Mesothelial cell of epicardium (in vitro differentiated cells): Measurements from ENCODE around the gene ANKMY2. TPM values are rescaled to one million over a fixed set of nuclear protein-coding genes. Genes with fewer than 3 reads are reported as not detected.
"Not testable (repeated sequence)": the region's sequence is repeated elsewhere in the genome, so short reads cannot be mapped to it uniquely, and the experiment has no call there.

Experiments
- DNase-seq, 2 experiments: peaks; one replicate each; pipeline ENCODE4 v3.0.0; 2021; ENCODE audit warnings: low spot score in 2 of 2; ENCODE audit not compliant: unreplicated experiment in 2 of 2
- H3K27ac Mint-ChIP-seq: 2 replicates; pipeline ENCODE4 v1.8.0; 2021; ENCODE audit warnings: mixed read lengths
- H3K27me3 Mint-ChIP-seq: 2 replicates; pipeline ENCODE4 v1.8.0; 2021; ENCODE audit warnings: low read depth, mixed read lengths
- H3K36me3 Mint-ChIP-seq: 2 replicates; pipeline ENCODE4 v1.8.0; 2021; ENCODE audit warnings: mixed read lengths
- H3K4me1 Mint-ChIP-seq: 2 replicates; pipeline ENCODE4 v1.8.0; 2021; ENCODE audit warnings: mixed read lengths
- H3K4me3 Mint-ChIP-seq: 2 replicates; pipeline ENCODE4 v1.8.0; 2021; ENCODE audit warnings: mild to moderate bottlenecking, moderate library complexity, mixed read lengths
- H3K9me3 Mint-ChIP-seq: 2 replicates; pipeline ENCODE4 v1.8.0; 2021; ENCODE audit warnings: mixed read lengths
- total RNA-seq: library from RNA; stranded (reverse); gene quantifications from 3 replicates; pipeline ENCODE4 v1.2.1, GENCODE V29; 2021
- TF ChIP-seq, protein P1 (sequence below): fragments of 200-600 bp; sonication (generic); IDR thresholded peaks from one replicate; pipeline ENCODE4 v1.5.0; 2021; ENCODE audit warnings: antibody characterized with exemption; ENCODE audit not compliant: unreplicated experiment

Gene ANKMY2
- total RNA-seq, 1 donor from 2014 or later = 25.0 TPM

DNA sequence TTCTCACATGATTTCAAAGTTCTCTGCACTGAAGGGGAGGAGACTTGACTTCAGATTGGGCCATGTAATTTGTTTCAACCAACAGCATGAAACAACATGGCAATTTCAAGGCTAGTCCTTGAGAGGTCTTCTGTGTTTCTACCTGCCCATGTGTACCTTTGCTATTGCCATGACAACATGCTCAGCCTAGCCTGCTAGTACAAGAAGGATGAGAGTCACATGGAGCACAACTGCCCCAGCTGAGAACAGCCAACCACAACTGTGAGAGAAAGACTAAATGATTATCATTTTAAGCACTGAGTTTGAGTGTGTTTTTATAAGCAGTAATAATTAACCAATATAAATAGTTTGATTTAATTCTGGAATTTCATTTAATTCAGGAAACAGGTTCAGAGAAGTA lies 41.9 kb downstream of the ANKMY2 start:
- Mint-ChIP-seq H3K36me3 (peaks cover 57% of the 10 kb centered on the region), H3K9me3 (no peaks in the 10 kb centered on the region), H3K27me3 (no peaks in the 10 kb centered on the region), H3K27ac (no peak overlapping the region), H3K4me3 (no peak overlapping the region), H3K4me1 (peaks cover under 1% of the 10 kb centered on the region)
- no peak for DNase-seq
- TF ChIP-seq, protein P1, sequence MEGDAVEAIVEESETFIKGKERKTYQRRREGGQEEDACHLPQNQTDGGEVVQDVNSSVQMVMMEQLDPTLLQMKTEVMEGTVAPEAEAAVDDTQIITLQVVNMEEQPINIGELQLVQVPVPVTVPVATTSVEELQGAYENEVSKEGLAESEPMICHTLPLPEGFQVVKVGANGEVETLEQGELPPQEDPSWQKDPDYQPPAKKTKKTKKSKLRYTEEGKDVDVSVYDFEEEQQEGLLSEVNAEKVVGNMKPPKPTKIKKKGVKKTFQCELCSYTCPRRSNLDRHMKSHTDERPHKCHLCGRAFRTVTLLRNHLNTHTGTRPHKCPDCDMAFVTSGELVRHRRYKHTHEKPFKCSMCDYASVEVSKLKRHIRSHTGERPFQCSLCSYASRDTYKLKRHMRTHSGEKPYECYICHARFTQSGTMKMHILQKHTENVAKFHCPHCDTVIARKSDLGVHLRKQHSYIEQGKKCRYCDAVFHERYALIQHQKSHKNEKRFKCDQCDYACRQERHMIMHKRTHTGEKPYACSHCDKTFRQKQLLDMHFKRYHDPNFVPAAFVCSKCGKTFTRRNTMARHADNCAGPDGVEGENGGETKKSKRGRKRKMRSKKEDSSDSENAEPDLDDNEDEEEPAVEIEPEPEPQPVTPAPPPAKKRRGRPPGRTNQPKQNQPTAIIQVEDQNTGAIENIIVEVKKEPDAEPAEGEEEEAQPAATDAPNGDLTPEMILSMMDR = no peak

DNA sequence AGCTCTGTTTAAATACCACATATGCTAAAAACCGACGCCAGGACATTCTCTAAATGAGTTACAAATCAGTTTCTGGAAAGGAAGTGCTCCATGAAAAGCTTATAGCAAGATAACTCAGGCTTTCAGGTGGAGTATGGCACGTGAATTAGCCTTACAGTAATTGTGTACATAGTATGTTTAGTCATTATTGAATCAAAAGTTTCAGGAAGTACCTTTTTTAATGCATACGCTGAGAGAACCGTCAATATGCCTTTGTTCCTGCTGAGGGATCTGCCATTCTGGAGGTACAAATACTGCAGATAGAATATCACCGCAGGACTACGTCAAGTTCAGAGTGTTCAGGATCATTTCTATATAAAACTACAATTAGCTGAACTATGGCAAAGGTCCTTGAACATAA lies 45.7 kb downstream of the ANKMY2 start:
- TF ChIP-seq, protein P1 = no peak
- DNase-seq = no peak
- Mint-ChIP-seq H3K27me3 (no peaks in the 10 kb centered on the region), H3K4me1 (peaks cover 19% of the 10 kb centered on the region), H3K36me3 (peaks cover 40% of the 10 kb centered on the region), H3K27ac (peak overlapping the region; percentile 35), H3K4me3 (no peak overlapping the region), H3K9me3 (no peaks in the 10 kb centered on the region)

DNA sequence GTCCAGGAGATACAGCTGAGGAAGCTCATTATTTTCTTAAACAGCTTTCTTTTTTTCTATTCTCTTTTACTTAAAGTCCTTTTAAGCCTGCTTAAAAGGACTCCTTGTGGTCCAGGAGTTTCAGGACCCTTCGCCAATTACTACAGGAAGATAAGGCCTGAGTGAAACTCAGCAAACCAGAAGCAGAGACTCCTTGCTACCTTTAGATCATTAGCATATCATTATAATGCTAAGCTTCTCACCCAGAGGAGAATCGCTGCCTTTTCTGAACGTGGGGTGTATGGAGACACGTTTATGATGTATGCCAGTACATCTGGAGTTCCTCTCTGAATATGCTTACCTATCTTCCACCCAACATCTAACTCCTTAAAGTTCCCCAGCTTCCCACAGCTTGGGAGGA lies 47.5 kb downstream of the ANKMY2 start:
- peak overlapping the region; percentile 81 for H3K27ac Mint-ChIP-seq
- DNase-seq = no peak
- no peaks in the 10 kb centered on the region for H3K9me3 Mint-ChIP-seq
- peaks cover 26% of the 10 kb centered on the region for H3K36me3 Mint-ChIP-seq
- H3K4me3 Mint-ChIP-seq = no peak overlapping the region
- TF ChIP-seq, protein P1 = no peak
- H3K4me1 Mint-ChIP-seq = peaks cover 22% of the 10 kb centered on the region
- no peaks in the 10 kb centered on the region for H3K27me3 Mint-ChIP-seq

GRCh38 chr7:16595596-16595995 lies 50.0 kb downstream of the ANKMY2 start:
- H3K4me3 Mint-ChIP-seq, DNase-seq, H3K9me3 Mint-ChIP-seq, H3K36me3 Mint-ChIP-seq, H3K27me3 Mint-ChIP-seq: not testable (repeated sequence)
- H3K4me1 Mint-ChIP-seq = peaks cover 23% of the 10 kb centered on the region
- H3K27ac Mint-ChIP-seq = peak overlapping the region; percentile 39

DNA sequence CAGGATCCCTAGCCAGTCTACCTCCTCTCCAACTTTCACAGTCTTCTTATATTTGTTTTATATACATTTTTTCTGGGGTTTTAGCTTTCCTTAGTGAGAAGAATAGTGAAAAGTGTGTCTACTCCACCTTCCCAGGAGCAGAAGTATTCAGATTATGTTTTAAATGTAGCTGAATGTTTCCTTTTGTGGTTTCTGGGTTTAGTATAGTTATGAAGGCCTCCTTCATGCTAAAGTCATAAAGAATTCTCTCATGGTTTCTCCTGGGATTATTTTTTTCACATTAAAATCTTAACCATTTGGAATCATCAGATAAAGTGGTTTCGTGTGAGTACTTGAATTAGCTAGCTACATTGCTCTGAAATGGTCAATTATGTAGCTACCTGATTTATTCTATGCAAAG lies 50.9 kb downstream of the ANKMY2 start:
- H3K4me1 Mint-ChIP-seq = peaks cover 25% of the 10 kb centered on the region
- H3K27ac Mint-ChIP-seq = no peak overlapping the region
- peaks cover 4% of the 10 kb centered on the region for H3K36me3 Mint-ChIP-seq
- TF ChIP-seq, protein P1 = no peak
- H3K4me3 Mint-ChIP-seq = no peak overlapping the region
- no peaks in the 10 kb centered on the region for H3K27me3 Mint-ChIP-seq
- H3K9me3 Mint-ChIP-seq = peaks cover 3% of the 10 kb centered on the region
- DNase-seq = no peak

- TF ChIP-seq, protein P1 = no peak
- DNase-seq = no peak
- Mint-ChIP-seq H3K27me3 (no peaks in the 10 kb centered on the region), H3K27ac (no peak overlapping the region), H3K4me1 (peaks cover 25% of the 10 kb centered on the region), H3K36me3 (peaks cover 3% of the 10 kb centered on the region), H3K4me3 (no peak overlapping the region), H3K9me3 (peaks cover 3% of the 10 kb centered on the region)
Measured at GRCh38 chr7:16594061-16594460, 51.5 kb downstream of the ANKMY2 start.
